Tibial nerve (tissue), 3 donors: Measurements from ENCODE around the gene TRPV6.

Experiments
- POLR2A ChIP-seq, 2 donors: fragments of 450-650 bp; IDR thresholded peaks; one replicate each; pipeline ENCODE4 v1.6.1; 2017; ENCODE audit warnings: antibody characterized with exemption in 2 of 2, mild to moderate bottlenecking in 2 of 2, moderate library complexity in 2 of 2
- TF ChIP-seq, protein P1 (sequence below), 5 experiments: fragments of 200-600 bp in 3 of 5; fragments of 450-650 bp in 2 of 5; sonication (generic) in 3 of 5; IDR thresholded peaks; one replicate each; pipeline ENCODE4 v1.5.1; 2016 to 2019; ENCODE audit warnings: antibody characterized with exemption in 5 of 5, mild to moderate bottlenecking in 3 of 5, moderate library complexity in 2 of 5

DNA sequence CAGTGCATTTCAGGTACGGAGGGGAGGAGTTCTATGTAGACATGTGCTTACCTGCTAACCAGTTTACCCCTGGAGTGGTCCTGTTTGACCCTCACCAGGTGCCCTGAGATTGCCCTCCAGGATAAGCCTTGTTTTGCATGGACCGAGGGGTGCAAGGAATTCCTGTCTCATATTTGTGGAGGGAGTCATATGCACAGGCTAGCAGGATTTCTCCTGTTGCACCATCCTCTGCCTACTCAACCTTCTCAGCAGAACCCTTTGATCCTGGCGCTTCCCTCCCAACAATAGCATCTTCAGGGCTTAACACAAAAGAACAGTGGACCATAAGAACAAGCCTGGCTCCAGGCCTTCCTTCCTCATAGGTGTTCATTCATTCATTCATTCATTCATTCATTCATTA lies 7.2 kb downstream of the TRPV6 start:
- TF ChIP-seq, protein P1, sequence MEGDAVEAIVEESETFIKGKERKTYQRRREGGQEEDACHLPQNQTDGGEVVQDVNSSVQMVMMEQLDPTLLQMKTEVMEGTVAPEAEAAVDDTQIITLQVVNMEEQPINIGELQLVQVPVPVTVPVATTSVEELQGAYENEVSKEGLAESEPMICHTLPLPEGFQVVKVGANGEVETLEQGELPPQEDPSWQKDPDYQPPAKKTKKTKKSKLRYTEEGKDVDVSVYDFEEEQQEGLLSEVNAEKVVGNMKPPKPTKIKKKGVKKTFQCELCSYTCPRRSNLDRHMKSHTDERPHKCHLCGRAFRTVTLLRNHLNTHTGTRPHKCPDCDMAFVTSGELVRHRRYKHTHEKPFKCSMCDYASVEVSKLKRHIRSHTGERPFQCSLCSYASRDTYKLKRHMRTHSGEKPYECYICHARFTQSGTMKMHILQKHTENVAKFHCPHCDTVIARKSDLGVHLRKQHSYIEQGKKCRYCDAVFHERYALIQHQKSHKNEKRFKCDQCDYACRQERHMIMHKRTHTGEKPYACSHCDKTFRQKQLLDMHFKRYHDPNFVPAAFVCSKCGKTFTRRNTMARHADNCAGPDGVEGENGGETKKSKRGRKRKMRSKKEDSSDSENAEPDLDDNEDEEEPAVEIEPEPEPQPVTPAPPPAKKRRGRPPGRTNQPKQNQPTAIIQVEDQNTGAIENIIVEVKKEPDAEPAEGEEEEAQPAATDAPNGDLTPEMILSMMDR (IDR thresholded peaks at IDR 0.05), result no peak
- TF ChIP-seq POLR2A (IDR thresholded peaks at IDR 0.05), result no peak
